Heart right ventricle (tissue), 16 donors: ENCODE data around the gene GNGT2. TPM values are rescaled to one million over a fixed set of nuclear protein-coding genes. Genes with fewer than 3 reads are reported as not detected.

Experiments
- ATAC-seq, 8 donors: fragments of 200-7000 bp; cut with Tn5 transposase; one replicate each; pipeline ENCODE4 v1.9.1; 2020; ENCODE audit warnings: mild to moderate bottlenecking in 8 of 8, moderate library complexity in 8 of 8, moderate number of reproducible peaks in 1 of 8
- DNase-seq, 2 donors: peaks; one replicate each; pipeline ENCODE4 v3.0.0-alpha.2; 2020
- H3K27ac ChIP-seq, 10 donors: fragments of 200-600 bp; sonication (generic) in 2 of 10; one replicate each; pipeline versions ENCODE4 v1.5.0 to v1.8.0; 2020 to 2022; ENCODE audit warnings: mild to moderate bottlenecking in 3 of 10
- H3K27me3 ChIP-seq, 7 donors: fragments of 200-600 bp; one replicate each; pipeline ENCODE4 v1.8.0; 2021 to 2022; ENCODE audit warnings: mild to moderate bottlenecking in 2 of 7
- H3K36me3 ChIP-seq, 9 donors: fragments of 200-600 bp; sonication (generic) in 1 of 9; one replicate each; pipeline versions ENCODE4 v1.5.0 to v1.8.0; 2020 to 2022; ENCODE audit warnings: mild to moderate bottlenecking in 2 of 9
- H3K4me1 ChIP-seq, 9 donors: fragments of 200-600 bp; sonication (generic) in 1 of 9; one replicate each; pipeline versions ENCODE4 v1.5.0 to v1.8.0; 2020 to 2022; ENCODE audit warnings: mild to moderate bottlenecking in 4 of 9
- H3K4me3 ChIP-seq, 10 donors: fragments of 200-600 bp; sonication (generic) in 2 of 10; one replicate each; pipeline versions ENCODE4 v1.5.0 to v1.8.0; 2020 to 2022; ENCODE audit warnings: mild to moderate bottlenecking in 7 of 10, moderate library complexity in 2 of 10
- H3K9me3 ChIP-seq, 11 donors: fragments of 200-600 bp in 10 of 11; sonication (generic) in 2 of 11; one replicate each; pipeline versions ENCODE4 v1.5.0 to v1.8.0; 2013 to 2022; ENCODE audit warnings: mild to moderate bottlenecking in 2 of 11, control low read depth in 1 of 11, moderate library complexity in 1 of 11
- WGBS, 2 donors: extraction: QIAGEN DNeasy Blood & Tissue Kit; methylation state at CpG; one replicate each; pipeline ENCODE4 v1.1.7; 2013; ENCODE audit warnings: inconsistent platforms in 1 of 2; 5-methylcytosine and 5-hydroxymethylcytosine counted together
- intact Hi-C, 10 donors: fragments of 100-400 bp; cut with DNase I; formaldehyde crosslinking; loops; one replicate each; pipeline versions ENCODE4 v1.11.1 to v1.14.2; 2022
- polyA plus RNA-seq, 2 donors: library from polyadenylated mRNA; stranded (reverse); fragments of 200-250 nt; gene quantifications; one replicate each; pipeline ENCODE4 v1.2.3, GENCODE V29; 2013
- total RNA-seq, 10 donors: library from RNA; stranded (reverse); fragmentation: NEBNext Ultra II Directional in 3 of 10; extraction: Animal tissue kit (Norgen Biotek cat#: 25700) in 3 of 10; gene quantifications; one replicate each; pipeline versions ENCODE4 v1.2.1 to v1.2.4, GENCODE V29; 2021 to 2023
- TF ChIP-seq, protein P1 (sequence below), 9 donors: fragments of 200-600 bp; sonication (generic) in 2 of 9; IDR thresholded peaks; one replicate each; pipeline versions ENCODE4 v1.5.0 to v1.8.0; 2021 to 2022; ENCODE audit warnings: antibody characterized with exemption in 9 of 9, mild to moderate bottlenecking in 5 of 9, moderate library complexity in 1 of 9
- donor health status: Arrhythmogenic right ventricular cardiomyopathy.
- donor health status: ischemic (EF 13 %, LVEDD 7.1; RV severe dilation, severe dysfunction).
- donor health status: healthy with polysubstance abuse.
- donor health status: DM: no; HTN: yes; CAD: no.
- donor health status: DM: no; HTN: no; CAD: no.
- donor health status: ischemic (EF 25% LVEDD 6.9; RV normal size, moderate dysfunction).
- donor health status: ischemic (EF 25% LVEDD 5.7; RV mildly dilated, moderate dysfunction).
- donor health status: healthy.
- donor health status: DM: yes; HTN: yes; CAD: no.
- donor health status: Ischemic cardiomyopathy.
- donor health status: ischemic (EF 35%, LVEDD 5.7; RV mildly dilated, moderate dysfunction).
- donor health status: nonischemic (EF 11% LVEDD 7.7; RV severe dilation, severe dysfunction).
- donor health status: DM: yes; HTN: yes; CAD: no.
- donor health status: PGD.
- donor health status: ischemic (EF 29% LVEDD 5.4; RV normal size, mild dysfunction).
- donor health status: nonischemic (EF 23%, LVEDD 6.1; RV moderate dilation, normal function).

GNGT2 gene
- total and polyA plus RNA-seq, 12 donors: 0.32 to 4.6 (median 1.7) TPM; not detected in 1

DNA sequence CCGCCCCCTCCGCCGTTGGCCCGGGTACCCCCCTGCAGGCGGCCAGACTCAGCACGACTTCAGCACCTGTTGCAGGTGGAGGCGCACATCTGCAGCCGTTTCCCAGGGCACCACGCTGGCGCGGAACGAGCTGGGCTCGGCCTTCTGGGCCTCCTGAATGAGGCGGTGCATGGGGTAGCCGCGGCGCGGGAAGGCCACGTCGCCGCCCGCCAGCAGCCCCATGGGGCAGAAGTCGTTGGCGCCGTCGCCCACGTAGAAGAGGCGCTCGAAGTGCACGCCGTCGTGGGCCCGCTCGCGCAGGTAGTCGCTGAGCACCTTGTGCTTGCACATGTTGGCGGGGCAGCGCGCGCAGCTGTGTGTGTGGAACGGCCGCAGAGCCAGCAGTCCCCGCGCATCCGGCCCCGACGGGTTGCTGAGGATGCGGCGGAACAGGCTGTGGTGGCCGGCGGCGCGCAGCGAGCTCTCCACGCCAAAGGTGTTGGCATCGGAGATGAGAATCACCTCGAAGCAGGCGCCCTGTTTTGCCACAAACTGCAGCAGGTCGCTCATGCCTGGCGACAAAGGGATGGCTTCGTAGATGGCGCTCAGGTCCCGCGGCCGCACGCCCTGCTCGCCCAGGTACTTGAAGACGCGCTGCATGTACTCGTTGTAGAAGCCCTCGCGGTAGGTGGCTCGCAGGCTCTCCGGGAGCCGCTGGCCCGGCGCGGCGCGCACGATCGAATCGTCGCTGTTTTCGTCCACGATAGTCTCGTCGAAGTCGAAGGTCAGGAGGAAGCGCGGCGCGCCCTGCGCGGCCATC lies 14.0 kb upstream of the GNGT2 start:
- intact Hi-C loops: loop anchor here in 7 of 10 donors (5.0 to 10.0 kb wide), 6 partner anchors 42 to 170 kb away; no protein-coding TSS in a partner anchor
- no peaks in the 10 kb centered on the region for H3K9me3 ChIP-seq
- TF ChIP-seq, protein P1, sequence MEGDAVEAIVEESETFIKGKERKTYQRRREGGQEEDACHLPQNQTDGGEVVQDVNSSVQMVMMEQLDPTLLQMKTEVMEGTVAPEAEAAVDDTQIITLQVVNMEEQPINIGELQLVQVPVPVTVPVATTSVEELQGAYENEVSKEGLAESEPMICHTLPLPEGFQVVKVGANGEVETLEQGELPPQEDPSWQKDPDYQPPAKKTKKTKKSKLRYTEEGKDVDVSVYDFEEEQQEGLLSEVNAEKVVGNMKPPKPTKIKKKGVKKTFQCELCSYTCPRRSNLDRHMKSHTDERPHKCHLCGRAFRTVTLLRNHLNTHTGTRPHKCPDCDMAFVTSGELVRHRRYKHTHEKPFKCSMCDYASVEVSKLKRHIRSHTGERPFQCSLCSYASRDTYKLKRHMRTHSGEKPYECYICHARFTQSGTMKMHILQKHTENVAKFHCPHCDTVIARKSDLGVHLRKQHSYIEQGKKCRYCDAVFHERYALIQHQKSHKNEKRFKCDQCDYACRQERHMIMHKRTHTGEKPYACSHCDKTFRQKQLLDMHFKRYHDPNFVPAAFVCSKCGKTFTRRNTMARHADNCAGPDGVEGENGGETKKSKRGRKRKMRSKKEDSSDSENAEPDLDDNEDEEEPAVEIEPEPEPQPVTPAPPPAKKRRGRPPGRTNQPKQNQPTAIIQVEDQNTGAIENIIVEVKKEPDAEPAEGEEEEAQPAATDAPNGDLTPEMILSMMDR (IDR thresholded peaks at IDR 0.05): no peak
- H3K27ac ChIP-seq: peak overlapping the region in 1 of 10 donors; percentile 20
- WGBS, 2 donors: 1 to 2% methylated on average over 95 of the region's 95 CpGs
- DNase-seq (peak in 1 of 2 donors; percentile 34), ATAC-seq (peak in 7 of 8 donors; percentile 11 to 32 (median 21))
- H3K27me3 ChIP-seq: peaks cover 0 to 72% (median 51%) of the 10 kb centered on the region in 7 donors
- H3K4me1 ChIP-seq: peaks cover 2 to 41% (median 27%) of the 10 kb centered on the region in 9 donors
- H3K36me3 ChIP-seq: peaks cover 0 to 15% (median 0%) of the 10 kb centered on the region in 9 donors
- peak overlapping the region in 9 of 10 donors; percentile 6 to 41 (median 34) for H3K4me3 ChIP-seq

DNA sequence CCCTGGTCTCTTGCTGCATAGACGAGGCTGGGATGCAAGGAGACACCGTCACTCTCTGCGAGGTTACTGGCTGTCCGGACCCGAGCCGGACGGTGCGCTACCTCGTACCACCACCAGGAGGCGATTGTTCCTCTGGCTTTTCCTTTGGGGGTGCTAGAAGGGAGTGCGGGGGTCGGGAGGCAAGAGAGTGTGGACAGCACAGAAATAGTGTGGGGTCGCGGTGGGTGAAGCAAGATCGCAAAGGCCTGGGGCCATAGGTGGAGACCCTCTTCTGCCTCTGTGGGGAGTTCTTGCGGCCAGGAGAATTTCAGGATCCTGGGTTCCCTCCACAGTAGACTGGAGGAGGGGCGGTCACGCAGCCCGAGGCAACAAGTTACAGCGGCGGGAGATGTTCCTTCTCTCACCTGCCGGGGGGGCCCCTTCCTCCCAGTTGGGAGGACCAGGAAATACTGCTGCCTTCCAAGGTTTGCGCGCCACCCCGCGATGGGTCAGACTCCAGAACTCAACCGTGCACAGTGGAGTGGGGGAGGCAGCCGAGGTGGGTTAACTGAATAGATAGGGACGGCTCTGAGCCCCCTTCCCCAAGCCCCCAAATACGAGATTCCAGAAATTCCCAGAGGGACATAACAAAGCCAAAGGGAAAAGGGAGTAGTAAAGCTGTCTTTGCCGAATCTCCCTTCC lies 13.3 kb upstream of the GNGT2 start:
- TF ChIP-seq, protein P1 (IDR thresholded peaks at IDR 0.05): peak; percentile 60 to 85 (median 79)
- Histone ChIP-seq H3K9me3 (no peaks in the 10 kb centered on the region), H3K36me3 (peaks cover 0 to 15% (median 0%) of the 10 kb centered on the region in 9 donors), H3K27me3 (peaks cover 0 to 75% (median 50%) of the 10 kb centered on the region in 7 donors), H3K4me1 (peaks cover 2 to 46% (median 27%) of the 10 kb centered on the region in 9 donors), H3K4me3 (peak overlapping the region in 9 of 10 donors; percentile 6 to 41 (median 34)), H3K27ac (peak overlapping the region in 1 of 10 donors; percentile 4)
- 2 to 4% methylated on average over 31 of the region's 31 CpGs for WGBS, 2 donors
- ATAC-seq (peak in 7 of 8 donors; percentile 20 to 70 (median 56)), DNase-seq (peak; percentile 57 to 73)
- intact Hi-C loops: loop anchor here in 7 of 10 donors (5.0 to 10.0 kb wide), 6 partner anchors 41 to 171 kb away; no protein-coding TSS in a partner anchor

DNA sequence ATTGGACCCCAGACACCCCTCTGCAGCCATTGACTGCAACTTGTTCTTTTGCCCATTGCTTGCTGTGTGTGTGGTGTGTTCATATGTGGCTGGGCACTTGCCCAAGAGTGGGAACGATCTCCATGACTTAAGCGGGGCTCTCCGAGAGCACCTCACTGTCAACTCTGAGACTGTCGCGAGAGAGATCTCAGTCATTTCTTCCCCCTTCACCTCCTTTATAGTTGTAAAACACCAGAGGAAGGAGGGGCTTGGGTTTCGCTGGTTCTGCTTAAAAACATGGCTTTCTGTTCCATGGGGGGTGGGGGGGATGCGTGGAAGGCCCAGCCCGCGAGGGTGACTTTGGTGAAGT lies 12.8 kb upstream of the GNGT2 start:
- Histone ChIP-seq H3K4me3 (peak overlapping the region in 1 of 10 donors; percentile 41), H3K27me3 (peaks cover 0 to 78% (median 50%) of the 10 kb centered on the region in 7 donors), H3K36me3 (peaks cover 0 to 15% (median 0%) of the 10 kb centered on the region in 9 donors), H3K9me3 (no peaks in the 10 kb centered on the region), H3K4me1 (peaks cover 2 to 51% (median 30%) of the 10 kb centered on the region in 9 donors), H3K27ac (no peak overlapping the region)
- WGBS, 2 donors: 22 to 29% methylated on average over 9 of the region's 9 CpGs
- no peak for DNase-seq
- no peak for ATAC-seq
- TF ChIP-seq, protein P1 (IDR thresholded peaks at IDR 0.05): no peak
- intact Hi-C loops: loop anchor here in 7 of 10 donors (5.0 to 10.0 kb wide), 6 partner anchors 41 to 172 kb away; no protein-coding TSS in a partner anchor

DNA sequence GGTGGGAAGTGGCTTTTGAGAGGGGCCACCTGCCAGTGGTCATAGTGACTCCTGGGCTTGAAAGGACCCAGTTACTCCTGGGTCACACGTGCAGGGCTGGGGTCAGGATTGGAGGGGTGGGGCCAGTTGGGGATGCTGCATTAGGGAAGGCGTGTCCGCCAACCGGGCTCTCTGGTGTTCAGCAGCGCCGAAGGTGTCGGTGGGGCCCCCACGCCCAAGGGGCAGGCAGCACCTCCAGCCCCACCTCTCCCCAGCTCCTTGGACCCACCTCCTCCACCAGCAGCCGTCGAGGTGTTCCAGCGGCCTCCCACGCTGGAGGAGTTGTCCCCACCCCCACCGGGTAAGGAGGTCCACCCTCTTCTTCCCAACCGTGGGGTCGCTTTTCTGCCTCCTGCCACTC lies 9.6 kb upstream of the GNGT2 start:
- H3K9me3 ChIP-seq: no peaks in the 10 kb centered on the region
- peaks cover 0 to 67% (median 43%) of the 10 kb centered on the region in 7 donors for H3K27me3 ChIP-seq
- no peak for DNase-seq
- peaks cover 5 to 74% (median 49%) of the 10 kb centered on the region in 9 donors for H3K4me1 ChIP-seq
- no peak for ATAC-seq
- H3K4me3 ChIP-seq: no peak overlapping the region
- H3K36me3 ChIP-seq: peaks cover 0 to 16% (median 0%) of the 10 kb centered on the region in 9 donors
- TF ChIP-seq, protein P1 (IDR thresholded peaks at IDR 0.05): no peak
- H3K27ac ChIP-seq: peak overlapping the region in 1 of 10 donors; percentile 88
- intact Hi-C loops: loop anchor here in 7 of 10 donors (5.0 to 10.0 kb wide), 6 partner anchors 38 to 175 kb away; no protein-coding TSS in a partner anchor
- WGBS, 2 donors: 74 to 76% methylated on average over 15 of the region's 15 CpGs
